Astrocyte (in vitro differentiated cells and primary cell): ENCODE data around the gene CLASRP.

Source experiments
- EZH2 ChIP-seq: IDR thresholded peaks from 2 replicates; pipeline ENCODE4 v1.6.1; 2012; ENCODE audit warnings: mild to moderate bottlenecking, low read length, inconsistent platforms; ENCODE audit not compliant: insufficient read depth
- TF ChIP-seq, protein P1 (sequence below): IDR thresholded peaks from 2 replicates; pipeline ENCODE4 v1.5.1; 2011; ENCODE audit warnings: low read depth, mild to moderate bottlenecking, inconsistent platforms, low read length, moderate library complexity; ENCODE audit not compliant: insufficient read depth

DNA sequence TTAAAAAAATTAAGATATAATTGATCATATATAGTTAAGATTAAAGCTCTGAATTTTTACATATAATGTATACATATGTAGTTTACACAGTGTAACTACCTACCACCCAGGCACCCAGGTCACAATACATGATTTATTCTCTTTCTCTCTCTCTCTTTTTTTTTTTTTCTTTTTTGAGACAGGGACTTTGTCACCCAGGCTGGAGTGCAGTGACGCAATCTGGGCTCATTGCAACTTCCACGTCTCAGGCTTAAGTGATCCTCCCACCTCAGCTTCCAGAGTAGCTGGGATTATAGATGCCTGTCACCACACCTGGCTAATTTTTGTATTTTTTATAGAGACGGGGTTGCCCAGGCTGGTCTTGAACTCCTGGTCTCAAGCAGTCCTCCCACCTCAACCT is 18.8 kb upstream of the CLASRP start:
- TF ChIP-seq, protein P1, sequence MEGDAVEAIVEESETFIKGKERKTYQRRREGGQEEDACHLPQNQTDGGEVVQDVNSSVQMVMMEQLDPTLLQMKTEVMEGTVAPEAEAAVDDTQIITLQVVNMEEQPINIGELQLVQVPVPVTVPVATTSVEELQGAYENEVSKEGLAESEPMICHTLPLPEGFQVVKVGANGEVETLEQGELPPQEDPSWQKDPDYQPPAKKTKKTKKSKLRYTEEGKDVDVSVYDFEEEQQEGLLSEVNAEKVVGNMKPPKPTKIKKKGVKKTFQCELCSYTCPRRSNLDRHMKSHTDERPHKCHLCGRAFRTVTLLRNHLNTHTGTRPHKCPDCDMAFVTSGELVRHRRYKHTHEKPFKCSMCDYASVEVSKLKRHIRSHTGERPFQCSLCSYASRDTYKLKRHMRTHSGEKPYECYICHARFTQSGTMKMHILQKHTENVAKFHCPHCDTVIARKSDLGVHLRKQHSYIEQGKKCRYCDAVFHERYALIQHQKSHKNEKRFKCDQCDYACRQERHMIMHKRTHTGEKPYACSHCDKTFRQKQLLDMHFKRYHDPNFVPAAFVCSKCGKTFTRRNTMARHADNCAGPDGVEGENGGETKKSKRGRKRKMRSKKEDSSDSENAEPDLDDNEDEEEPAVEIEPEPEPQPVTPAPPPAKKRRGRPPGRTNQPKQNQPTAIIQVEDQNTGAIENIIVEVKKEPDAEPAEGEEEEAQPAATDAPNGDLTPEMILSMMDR = no peak
- no peak for TF ChIP-seq EZH2
